ENCODE data around the gene P4HA1.
"Not testable (repeated sequence)": the region's sequence is repeated elsewhere in the genome, so short reads cannot be mapped to it uniquely, and the experiment has no call there.

DNA sequence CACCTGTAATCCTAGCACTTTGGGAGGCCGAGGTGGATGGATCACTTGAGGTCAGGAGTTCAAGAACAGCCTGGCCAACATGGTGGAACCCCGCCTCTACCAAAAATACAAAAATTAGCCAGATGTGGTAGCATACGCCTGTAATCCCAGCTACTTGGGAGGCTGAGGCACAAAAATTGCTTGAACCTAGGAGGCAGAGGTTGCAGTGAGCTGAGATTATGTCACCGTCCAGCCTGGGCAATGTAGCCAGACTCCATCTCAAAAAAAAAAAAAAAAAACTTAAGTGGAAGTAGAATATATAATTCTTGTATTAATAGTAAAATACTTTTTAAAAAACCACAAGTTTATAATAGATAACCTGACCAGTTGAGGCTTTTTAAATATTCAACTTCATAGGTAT lies 112.0 kb downstream of the P4HA1 start:
- TF ChIP-seq, protein P1, sequence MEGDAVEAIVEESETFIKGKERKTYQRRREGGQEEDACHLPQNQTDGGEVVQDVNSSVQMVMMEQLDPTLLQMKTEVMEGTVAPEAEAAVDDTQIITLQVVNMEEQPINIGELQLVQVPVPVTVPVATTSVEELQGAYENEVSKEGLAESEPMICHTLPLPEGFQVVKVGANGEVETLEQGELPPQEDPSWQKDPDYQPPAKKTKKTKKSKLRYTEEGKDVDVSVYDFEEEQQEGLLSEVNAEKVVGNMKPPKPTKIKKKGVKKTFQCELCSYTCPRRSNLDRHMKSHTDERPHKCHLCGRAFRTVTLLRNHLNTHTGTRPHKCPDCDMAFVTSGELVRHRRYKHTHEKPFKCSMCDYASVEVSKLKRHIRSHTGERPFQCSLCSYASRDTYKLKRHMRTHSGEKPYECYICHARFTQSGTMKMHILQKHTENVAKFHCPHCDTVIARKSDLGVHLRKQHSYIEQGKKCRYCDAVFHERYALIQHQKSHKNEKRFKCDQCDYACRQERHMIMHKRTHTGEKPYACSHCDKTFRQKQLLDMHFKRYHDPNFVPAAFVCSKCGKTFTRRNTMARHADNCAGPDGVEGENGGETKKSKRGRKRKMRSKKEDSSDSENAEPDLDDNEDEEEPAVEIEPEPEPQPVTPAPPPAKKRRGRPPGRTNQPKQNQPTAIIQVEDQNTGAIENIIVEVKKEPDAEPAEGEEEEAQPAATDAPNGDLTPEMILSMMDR (IDR thresholded peaks at IDR 0.05): not testable (repeated sequence)
- not testable (repeated sequence) for TF ChIP-seq EP300 (IDR thresholded peaks at IDR 0.05)

Data from stomach (tissue), 4 donors.